ENCODE data around the gene PCNX2. TPM values are rescaled to one million over a fixed set of nuclear protein-coding genes. Genes with fewer than 3 reads are reported as not detected.

PCNX2 gene
- total RNA-seq, 1 donor = 38.4 TPM

- Histone ChIP-seq H3K4me3 (ENCODE audit: low read length) (peak overlapping the region; percentile 9), H3K27me3 (ENCODE audit: insufficient read depth, low read length) (peaks cover 18% of the 10 kb centered on the region), H3K4me1 (ENCODE audit: insufficient read depth, low read length) (peaks cover 23% of the 10 kb centered on the region)
Observed at GRCh38 chr1:233326811-233327650, 31.5 kb upstream of the PCNX2 start.

GRCh38 chr1:233326319-233326718, 30.8 kb upstream of the PCNX2 start:
- peaks cover 23% of the 10 kb centered on the region for H3K4me1 ChIP-seq (ENCODE audit: insufficient read depth, low read length)
- peaks cover 18% of the 10 kb centered on the region for H3K27me3 ChIP-seq (ENCODE audit: insufficient read depth, low read length)
- H3K9me3 ChIP-seq (ENCODE audit: low read depth, low read length) = no peaks in the 10 kb centered on the region
- no peak overlapping the region for H3K4me3 ChIP-seq (ENCODE audit: low read length)

More at GRCh38 chr1:233326811-233327650, 31.5 kb upstream of the PCNX2 start:
- H3K9me3 ChIP-seq (ENCODE audit: low read depth, low read length) = no peaks in the 10 kb centered on the region

GRCh38 chr1:233323718-233324117, 28.2 kb upstream of the PCNX2 start:
- H3K4me1 ChIP-seq (ENCODE audit: insufficient read depth, low read length) = peaks cover 11% of the 10 kb centered on the region
- no peaks in the 10 kb centered on the region for H3K9me3 ChIP-seq (ENCODE audit: low read depth, low read length)
- no peak overlapping the region for H3K4me3 ChIP-seq (ENCODE audit: low read length)
- peaks cover 1% of the 10 kb centered on the region for H3K27me3 ChIP-seq (ENCODE audit: insufficient read depth, low read length)

- Histone ChIP-seq H3K4me1 (ENCODE audit: insufficient read depth, low read length) (no peaks in the 10 kb centered on the region), H3K9me3 (ENCODE audit: low read depth, low read length) (no peaks in the 10 kb centered on the region), H3K4me3 (ENCODE audit: low read length) (no peak overlapping the region), H3K27me3 (ENCODE audit: insufficient read depth, low read length) (peaks cover 3% of the 10 kb centered on the region)
Observed at GRCh38 chr1:233320023-233320422, 24.5 kb upstream of the PCNX2 start.

GRCh38 chr1:233319272-233319671, 23.7 kb upstream of the PCNX2 start:
- Histone ChIP-seq H3K4me1 (ENCODE audit: insufficient read depth, low read length) (no peaks in the 10 kb centered on the region), H3K9me3 (ENCODE audit: low read depth, low read length) (no peaks in the 10 kb centered on the region), H3K27me3 (ENCODE audit: insufficient read depth, low read length) (peaks cover 3% of the 10 kb centered on the region), H3K4me3 (ENCODE audit: low read length) (no peak overlapping the region)

- H3K4me3 ChIP-seq (ENCODE audit: low read length) = no peak overlapping the region
- H3K9me3 ChIP-seq (ENCODE audit: low read depth, low read length) = no peaks in the 10 kb centered on the region
- peaks cover 3% of the 10 kb centered on the region for H3K27me3 ChIP-seq (ENCODE audit: insufficient read depth, low read length)
- no peaks in the 10 kb centered on the region for H3K4me1 ChIP-seq (ENCODE audit: insufficient read depth, low read length)
Observed at GRCh38 chr1:233316473-233316872, 20.9 kb upstream of the PCNX2 start.

- Histone ChIP-seq H3K9me3 (ENCODE audit: low read depth, low read length) (no peaks in the 10 kb centered on the region), H3K4me3 (ENCODE audit: low read length) (no peak overlapping the region), H3K27me3 (ENCODE audit: insufficient read depth, low read length) (peaks cover 3% of the 10 kb centered on the region), H3K4me1 (ENCODE audit: insufficient read depth, low read length) (no peaks in the 10 kb centered on the region)
Observed at GRCh38 chr1:233315718-233316301, 20.3 kb upstream of the PCNX2 start.

- H3K9me3 ChIP-seq (ENCODE audit: low read depth, low read length) = no peaks in the 10 kb centered on the region
- no peak overlapping the region for H3K4me3 ChIP-seq (ENCODE audit: low read length)
- peaks cover 7% of the 10 kb centered on the region for H3K27me3 ChIP-seq (ENCODE audit: insufficient read depth, low read length)
- H3K4me1 ChIP-seq (ENCODE audit: insufficient read depth, low read length) = no peaks in the 10 kb centered on the region
Observed at GRCh38 chr1:233313434-233314155, 18.1 kb upstream of the PCNX2 start.

GRCh38 chr1:233304489-233305102, 9.1 kb upstream of the PCNX2 start:
- H3K9me3 ChIP-seq (ENCODE audit: low read depth, low read length) = no peaks in the 10 kb centered on the region
- no peak overlapping the region for H3K4me3 ChIP-seq (ENCODE audit: low read length)
- H3K4me1 ChIP-seq (ENCODE audit: insufficient read depth, low read length) = no peaks in the 10 kb centered on the region
- H3K27me3 ChIP-seq (ENCODE audit: insufficient read depth, low read length) = peaks cover 6% of the 10 kb centered on the region

- no peak overlapping the region for H3K4me3 ChIP-seq (ENCODE audit: low read length)
- peaks cover 4% of the 10 kb centered on the region for H3K4me1 ChIP-seq (ENCODE audit: insufficient read depth, low read length)
- H3K9me3 ChIP-seq (ENCODE audit: low read depth, low read length) = no peaks in the 10 kb centered on the region
- H3K27me3 ChIP-seq (ENCODE audit: insufficient read depth, low read length) = peaks cover under 1% of the 10 kb centered on the region
Observed at GRCh38 chr1:233300326-233300725, 4.8 kb upstream of the PCNX2 start.

GRCh38 chr1:233299450-233299849, 3.9 kb upstream of the PCNX2 start:
- no peaks in the 10 kb centered on the region for H3K27me3 ChIP-seq (ENCODE audit: insufficient read depth, low read length)
- H3K4me1 ChIP-seq (ENCODE audit: insufficient read depth, low read length) = peaks cover 10% of the 10 kb centered on the region
- no peaks in the 10 kb centered on the region for H3K9me3 ChIP-seq (ENCODE audit: low read depth, low read length)
- H3K4me3 ChIP-seq (ENCODE audit: low read length) = no peak overlapping the region

- peak overlapping the region; percentile 46 for H3K4me3 ChIP-seq (ENCODE audit: low read length)
- H3K4me1 ChIP-seq (ENCODE audit: insufficient read depth, low read length) = peaks cover 23% of the 10 kb centered on the region
- H3K27me3 ChIP-seq (ENCODE audit: insufficient read depth, low read length) = no peaks in the 10 kb centered on the region
- H3K9me3 ChIP-seq (ENCODE audit: low read depth, low read length) = no peaks in the 10 kb centered on the region
Observed at GRCh38 chr1:233295975-233296322, 424 bp upstream of the PCNX2 start.

- Histone ChIP-seq H3K4me1 (ENCODE audit: insufficient read depth, low read length) (peaks cover 26% of the 10 kb centered on the region), H3K4me3 (ENCODE audit: low read length) (peak overlapping the region; percentile 46), H3K9me3 (ENCODE audit: low read depth, low read length) (no peaks in the 10 kb centered on the region), H3K27me3 (ENCODE audit: insufficient read depth, low read length) (no peaks in the 10 kb centered on the region)
Observed at GRCh38 chr1:233294913-233295236, 650 bp downstream of the PCNX2 start.

GRCh38 chr1:233293556-233294446, 1.7 kb downstream of the PCNX2 start:
- Histone ChIP-seq H3K27me3 (ENCODE audit: insufficient read depth, low read length) (no peaks in the 10 kb centered on the region), H3K4me3 (ENCODE audit: low read length) (no peak overlapping the region), H3K4me1 (ENCODE audit: insufficient read depth, low read length) (peaks cover 26% of the 10 kb centered on the region), H3K9me3 (ENCODE audit: low read depth, low read length) (no peaks in the 10 kb centered on the region)
